MV-4-11 (cell line): Measurements from ENCODE around the gene UNKL.
A peak's percentile ranks its signal among the peaks of the same experiment; 100 is the strongest.

ENCODE experiments used
- DNase-seq: peaks from one replicate; lab custom pipeline; 2025; lab: John Stamatoyannopoulos, UW

Gene UNKL, protein sequence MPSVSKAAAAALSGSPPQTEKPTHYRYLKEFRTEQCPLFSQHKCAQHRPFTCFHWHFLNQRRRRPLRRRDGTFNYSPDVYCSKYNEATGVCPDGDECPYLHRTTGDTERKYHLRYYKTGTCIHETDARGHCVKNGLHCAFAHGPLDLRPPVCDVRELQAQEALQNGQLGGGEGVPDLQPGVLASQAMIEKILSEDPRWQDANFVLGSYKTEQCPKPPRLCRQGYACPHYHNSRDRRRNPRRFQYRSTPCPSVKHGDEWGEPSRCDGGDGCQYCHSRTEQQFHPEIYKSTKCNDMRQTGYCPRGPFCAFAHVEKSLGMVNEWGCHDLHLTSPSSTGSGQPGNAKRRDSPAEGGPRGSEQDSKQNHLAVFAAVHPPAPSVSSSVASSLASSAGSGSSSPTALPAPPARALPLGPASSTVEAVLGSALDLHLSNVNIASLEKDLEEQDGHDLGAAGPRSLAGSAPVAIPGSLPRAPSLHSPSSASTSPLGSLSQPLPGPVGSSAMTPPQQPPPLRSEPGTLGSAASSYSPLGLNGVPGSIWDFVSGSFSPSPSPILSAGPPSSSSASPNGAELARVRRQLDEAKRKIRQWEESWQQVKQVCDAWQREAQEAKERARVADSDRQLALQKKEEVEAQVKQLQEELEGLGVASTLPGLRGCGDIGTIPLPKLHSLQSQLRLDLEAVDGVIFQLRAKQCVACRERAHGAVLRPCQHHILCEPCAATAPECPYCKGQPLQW

DNA sequence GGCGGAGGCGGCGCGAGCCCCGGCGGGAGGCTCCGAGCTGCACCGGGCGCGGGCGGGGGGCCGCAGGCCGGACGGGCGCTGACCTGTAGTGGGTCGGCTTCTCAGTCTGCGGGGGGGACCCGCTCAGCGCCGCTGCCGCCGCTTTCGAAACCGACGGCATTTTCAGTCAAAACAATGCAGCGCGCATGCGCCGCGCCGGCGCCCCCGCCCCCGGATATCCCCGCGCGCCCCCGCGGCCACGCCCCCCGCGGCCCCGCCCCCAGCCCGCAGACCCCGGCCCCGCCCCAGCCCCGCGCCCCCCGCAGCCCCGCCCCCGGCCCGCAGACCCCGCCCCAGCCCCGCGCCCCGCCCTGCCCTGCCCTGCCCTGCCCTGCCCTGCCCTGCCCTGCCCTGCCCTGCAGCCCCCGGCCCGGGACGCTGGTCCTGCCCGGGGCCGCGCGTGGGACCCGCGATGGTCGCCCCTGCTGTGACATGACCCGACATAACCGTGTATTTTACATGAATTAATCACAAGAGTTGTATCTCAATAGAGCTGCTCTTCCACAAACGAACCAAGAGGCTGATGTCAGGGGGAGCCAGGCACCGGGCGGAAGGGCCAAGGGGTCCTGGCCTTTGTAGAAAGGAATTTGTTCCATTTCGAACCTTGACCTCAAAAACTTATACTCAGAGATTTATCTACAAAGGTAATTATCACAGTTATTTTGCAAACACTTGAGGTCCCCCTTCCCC is at the start of gene UNKL:
UNKL (minus strand) TSS at position 173 of the 729 bp plus-strand sequence; CDS start at position 160, 13 bp downstream.
- DNase-seq = peak; percentile 33

DNA sequence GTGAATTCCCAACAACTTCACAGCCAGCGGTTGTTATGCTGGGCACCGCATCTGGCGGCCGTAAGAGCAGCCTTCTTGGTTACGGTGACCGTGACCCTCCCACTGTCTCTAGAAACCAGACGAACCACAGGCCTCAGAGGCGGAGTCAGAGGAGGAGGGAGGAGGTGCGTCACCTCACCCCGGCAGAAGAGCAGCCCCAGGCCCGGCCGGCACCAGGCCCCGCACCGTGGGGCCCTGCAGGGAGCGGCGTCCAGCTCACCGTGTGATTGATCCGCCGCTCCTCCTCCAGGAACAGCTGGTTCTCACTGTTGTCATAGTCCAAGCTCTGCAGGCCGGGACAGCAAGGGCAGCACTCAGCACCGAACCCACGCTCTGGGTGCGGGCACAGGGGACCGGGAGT is 46.6 kb upstream of the UNKL start:
- DNase-seq = no peak

DNA sequence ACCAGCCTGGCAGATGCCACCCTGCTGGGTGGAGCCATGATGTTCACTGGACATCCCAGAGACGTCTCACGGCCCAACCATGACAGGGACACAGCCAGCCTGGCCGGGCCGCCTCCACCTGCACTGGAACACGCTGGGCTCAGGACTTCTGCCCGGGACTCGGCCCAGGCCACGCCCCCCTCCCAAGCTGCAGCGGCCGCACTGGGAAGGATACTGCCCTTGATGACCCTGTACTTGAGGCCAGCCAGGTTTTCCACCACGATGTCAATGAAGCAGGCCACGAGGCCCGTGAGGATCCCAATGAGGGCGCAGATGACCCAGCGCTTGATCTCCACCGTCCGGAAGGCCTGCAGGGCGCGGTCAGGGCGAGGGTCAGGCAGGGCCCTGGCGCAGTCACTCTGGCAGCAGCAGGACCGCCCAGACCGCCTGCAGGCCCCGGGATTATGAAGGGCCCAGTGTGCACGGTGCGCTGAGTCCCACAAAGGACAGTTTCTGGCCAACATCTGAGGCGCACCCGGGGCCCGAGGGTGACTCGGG is 46.2 kb upstream of the UNKL start:
- DNase-seq = no peak

DNA sequence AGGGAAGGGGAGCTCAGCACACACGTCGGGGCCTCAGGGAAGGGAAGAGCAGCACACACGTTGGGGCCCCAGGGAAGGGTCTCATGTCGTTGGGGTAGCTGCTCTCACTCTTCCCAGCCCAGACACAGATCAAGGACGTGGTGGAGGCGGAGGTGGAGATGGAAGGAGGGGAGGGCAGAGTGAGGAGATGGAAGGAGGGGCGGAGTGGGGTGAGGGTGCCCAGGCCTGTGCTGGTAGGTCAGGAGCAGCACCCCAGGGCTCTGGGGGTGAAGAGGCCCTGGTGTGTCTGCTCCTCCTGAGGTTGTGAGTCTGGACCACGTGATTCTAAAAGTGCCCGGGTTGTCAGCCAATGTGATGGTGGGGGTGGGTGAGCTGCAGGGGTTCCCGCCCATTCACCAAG is 45.5 kb upstream of the UNKL start:
- no peak for DNase-seq

DNA sequence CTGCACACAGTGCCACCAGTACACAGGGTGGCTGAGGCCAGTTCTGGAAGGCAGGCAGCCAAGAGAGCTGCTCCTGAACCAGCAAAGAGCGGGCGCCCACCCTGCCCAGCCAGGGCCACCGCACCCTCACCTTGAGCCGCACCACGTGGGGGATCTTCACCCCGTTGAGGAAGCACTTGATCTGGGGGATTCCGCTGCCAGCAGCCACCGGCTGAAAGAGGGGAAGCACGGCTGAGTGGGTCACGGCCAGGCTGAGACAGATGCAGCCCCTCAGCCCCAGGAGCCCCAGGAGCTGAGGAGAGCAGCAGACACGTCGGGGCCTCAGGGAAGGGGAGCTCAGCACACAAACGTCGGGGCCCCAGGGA is 44.5 kb upstream of the UNKL start:
- DNase-seq = no peak

DNA sequence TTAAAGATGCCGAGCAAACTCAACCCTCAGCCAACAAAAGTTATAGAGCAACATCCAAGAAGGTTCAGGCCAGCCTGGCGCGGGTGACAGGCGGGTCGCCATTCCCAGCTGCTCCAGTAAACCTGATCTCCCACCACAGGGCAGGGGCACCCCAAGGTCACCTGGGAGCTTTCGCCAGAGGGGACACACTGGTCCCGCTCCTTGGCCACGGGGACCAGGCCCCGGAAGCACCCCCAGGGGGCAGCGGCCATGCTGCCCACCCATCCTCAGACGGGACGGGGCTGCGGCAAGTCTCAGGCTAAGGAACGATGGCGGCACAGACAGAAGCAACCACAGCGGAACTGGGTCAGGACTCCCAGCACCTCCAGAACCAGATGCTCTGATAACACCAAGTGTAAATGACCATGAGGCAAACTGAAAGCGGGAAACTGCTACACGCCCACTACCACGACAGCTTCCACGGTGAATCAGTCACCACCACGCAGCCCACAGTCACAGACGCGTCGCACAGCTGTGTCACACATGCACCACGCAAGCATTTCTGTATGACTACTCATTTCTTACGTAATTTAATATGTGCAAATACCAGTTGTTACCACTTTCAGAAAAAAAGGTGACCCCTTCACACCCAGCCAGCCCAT is 44.0 kb upstream of the UNKL start:
- DNase-seq = peak; percentile 51

DNA sequence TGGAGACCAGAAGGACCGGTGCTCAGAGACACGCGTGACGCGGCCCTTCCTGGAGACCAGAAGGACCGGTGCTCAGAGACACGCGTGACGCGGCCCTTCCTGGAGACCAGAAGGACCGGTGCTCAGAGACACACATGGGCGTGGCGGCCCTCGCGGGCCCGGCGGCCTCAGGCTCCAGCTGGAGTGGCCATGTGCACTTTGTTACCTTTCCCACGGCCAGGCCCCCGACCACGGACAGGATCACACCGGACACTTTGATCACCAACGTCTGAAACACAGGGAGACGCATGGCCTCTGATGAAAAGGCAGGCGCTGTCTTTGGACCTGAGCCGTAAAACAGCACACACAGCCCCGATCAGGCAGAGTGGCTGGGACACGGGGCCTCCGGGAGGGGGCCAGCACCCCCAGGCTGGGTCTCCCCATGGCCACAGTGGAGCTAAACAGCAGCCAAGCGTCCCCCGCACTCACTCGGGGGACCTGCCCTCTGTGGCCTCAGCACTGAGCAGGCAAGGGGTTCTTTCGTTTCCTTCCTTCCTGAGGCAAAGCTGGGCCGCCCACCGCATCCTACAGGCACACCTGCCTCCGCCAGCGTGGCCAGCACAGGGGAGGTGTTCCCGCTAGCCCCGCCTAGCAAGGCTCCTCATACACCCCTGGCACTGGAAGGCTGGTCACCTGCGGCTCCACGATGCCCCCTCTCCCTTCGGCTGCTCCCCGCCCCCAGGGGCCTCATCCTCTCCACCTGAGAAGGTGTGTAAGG is 43.2 kb upstream of the UNKL start:
- DNase-seq = no peak

DNA sequence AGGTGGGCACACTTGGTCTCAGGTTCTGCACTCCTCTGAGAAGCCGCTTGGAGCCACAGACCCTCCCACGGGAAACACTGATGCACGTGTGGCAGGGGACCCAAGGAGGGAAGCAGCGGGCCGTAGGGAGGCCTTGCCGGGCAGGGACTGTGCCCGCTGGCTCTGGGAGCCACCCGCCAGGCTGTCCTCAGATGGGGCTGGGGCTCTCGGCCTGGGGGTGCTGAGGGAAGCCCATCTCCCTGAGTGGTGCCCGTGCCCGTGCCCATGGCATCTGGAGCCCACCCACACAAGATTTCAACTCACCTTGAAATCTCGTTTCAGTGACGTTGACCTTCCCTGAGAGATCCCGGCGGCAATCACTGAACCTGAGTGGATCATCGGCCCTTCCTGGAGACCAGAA is 42.4 kb upstream of the UNKL start:
- no peak for DNase-seq

DNA sequence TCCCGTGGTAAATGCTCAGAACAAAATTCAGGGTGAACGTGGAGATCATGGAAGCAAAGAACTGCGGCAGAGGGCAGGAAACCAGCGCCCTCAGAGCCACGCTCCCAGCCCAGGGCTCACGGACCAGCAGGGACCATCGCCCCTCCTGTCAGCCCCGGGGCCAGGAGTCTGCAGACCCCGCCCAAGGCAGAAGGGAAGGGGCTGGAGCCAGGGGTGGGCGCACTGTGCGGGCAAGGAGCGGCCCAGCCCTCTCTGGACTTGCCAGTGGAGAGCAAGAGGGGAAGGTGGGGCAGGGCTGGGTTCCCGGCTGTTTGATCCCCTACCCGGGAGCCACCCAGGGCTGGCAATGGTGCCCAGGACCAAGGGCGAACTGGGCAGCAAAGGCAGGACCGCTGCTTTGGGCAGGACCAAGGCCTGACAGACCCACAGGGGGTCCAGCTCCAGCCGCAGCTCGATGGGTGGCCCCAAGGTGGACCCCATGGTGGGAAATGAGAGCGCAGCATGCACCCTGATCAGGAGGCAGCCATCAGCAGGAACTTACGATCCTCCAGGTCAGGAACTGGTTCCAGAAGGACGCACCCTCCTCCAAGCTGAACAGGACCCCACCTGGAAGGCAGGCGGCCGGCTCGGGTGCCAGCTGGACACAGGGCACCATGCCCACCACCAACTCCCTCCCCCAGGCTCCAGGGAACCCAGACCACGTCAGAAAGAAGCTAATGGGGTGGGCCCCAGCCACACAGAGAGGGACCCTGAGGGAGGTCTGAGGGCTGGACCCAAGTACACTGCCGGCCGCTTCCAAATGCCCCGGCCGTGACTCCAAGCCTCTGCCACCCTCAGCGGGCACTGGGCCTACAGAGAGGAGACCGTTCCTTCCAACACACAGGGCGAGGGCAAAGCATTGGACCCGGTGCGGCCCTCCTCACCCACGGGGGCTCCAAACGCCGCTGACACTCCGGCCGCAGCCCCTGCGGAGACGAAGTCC is 41.0 kb upstream of the UNKL start:
- no peak for DNase-seq

DNA sequence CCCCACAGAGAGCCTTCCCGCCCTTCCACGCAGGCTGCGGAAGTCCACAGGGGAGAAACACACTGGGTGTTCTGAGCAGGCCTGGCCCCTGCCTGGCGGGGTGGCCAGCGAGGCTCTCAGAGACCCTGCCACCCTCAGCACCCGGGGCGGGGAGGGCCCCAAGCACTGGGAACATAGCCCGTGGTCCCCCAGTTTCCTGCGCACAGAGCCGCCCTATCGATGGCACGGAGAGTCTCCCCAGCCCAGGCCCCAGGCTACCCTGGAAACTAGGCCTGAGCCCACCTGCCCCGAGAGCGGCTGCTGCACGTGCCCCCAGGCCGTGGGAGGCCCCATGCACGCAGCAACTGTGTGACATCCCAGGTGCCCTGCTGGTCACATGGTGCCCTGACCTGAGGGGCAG is 40.1 kb upstream of the UNKL start:
- DNase-seq = no peak

DNA sequence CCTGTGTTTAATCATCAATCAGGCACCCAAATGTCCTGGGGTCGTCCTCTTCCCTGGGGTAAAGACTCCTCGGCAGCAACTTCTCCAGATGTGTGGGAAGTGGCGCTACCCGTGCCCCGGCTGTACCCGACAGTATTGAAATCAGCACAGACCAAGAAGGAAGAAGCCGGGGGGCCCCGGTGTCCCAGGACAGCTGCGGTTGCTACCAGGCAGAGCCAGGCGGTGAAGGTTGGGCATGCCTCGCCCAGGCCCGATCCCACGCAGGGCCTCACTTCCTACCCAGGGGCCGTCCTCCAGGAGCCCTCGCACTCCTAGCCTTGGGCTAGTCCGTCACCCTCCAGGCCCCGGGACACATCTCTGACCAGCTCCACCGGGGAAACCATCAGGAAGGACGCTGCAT is 38.8 kb upstream of the UNKL start:
- DNase-seq = no peak

DNA sequence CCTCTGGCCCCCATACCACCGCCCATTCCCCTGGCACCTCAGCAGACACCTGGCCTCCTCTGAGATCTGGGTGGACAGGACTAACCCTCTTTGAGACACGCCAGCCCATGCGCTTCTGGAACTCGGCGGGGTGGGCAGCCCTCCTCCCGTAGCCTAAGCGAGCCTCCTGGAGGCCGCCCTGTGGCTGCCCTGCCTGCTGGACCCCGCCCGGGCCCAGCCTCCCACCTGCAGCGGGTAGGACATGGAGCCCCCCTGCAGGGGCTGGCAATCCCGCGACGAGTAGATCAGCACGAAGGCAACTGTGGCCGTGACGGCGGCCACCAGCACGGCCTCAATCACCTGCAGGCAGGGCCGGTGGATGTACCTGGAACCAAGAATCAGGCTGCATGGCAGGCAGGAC is 38.0 kb upstream of the UNKL start:
- DNase-seq = no peak

DNA sequence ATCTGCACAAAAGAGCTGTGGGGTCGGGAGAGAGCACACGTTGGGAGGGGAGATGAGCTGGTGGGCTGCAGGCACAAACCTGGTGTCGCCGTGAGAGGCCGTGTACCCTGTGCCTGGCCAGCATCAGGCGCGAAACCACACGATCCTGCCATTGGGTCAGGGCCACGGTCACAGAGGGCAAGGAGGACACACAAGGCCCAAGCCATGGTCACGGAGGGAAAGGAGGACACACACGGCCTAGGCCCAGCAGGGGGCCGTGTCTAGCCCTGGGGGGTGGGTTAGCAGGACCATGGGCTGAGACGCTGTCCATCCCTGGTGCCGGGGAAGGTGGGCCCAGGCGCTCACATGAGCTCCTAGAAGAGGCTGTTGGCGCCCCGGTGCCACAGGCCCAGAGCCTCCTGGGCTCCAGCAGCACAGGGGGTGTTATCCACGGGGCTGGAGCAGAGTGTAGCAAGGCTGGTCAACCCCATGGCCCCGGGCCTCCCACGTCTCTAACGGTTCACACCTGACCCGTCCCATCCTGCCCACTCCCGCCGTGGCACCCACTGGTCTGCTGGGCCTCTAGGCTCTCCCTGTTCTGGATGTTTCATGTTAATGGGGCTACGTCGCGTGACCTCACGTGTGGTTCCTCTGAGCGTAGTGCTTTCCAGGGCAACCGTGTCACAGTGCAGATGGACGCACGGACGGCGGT is 37.3 kb upstream of the UNKL start:
- DNase-seq = no peak

DNA sequence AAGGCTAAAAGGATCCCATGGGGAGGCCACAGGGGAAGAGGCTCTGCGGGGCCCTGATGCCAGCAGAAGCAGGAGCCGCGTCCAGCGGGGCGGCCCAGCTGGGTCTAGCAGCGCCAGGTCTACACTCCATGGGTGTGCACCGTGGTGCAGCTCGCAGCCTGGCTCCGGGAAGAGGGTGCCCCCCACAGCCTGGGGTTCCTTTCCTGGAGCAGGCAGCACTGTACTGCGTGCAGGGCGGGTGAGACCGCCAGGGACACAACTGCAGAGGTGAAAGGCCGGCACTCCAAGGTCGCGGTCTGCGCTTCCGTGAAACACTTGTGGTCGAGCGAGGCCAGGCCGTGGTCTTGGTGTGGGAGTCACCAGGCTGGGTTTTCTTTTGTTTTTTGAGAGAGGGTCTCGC is 36.3 kb upstream of the UNKL start:
- no peak for DNase-seq

DNA sequence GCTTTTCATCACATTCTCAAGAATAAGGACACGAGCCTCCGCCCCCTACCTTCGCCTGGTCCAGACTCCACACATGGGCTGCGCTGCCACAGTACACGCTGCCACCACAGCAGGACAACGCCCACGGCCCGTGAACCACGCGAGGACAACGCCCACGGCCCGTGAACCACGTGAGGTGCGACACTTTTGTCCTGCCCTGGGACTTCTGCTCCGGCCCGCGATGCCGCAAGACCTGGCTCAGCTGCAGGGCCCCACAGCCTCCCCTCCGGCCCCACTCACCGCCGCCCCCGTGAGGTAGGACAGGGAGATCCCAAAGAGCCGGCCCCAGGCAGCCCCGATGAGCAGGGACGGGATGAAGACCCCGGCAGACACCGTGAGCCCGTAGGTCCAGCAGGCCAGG is 35.7 kb upstream of the UNKL start:
- no peak for DNase-seq

DNA sequence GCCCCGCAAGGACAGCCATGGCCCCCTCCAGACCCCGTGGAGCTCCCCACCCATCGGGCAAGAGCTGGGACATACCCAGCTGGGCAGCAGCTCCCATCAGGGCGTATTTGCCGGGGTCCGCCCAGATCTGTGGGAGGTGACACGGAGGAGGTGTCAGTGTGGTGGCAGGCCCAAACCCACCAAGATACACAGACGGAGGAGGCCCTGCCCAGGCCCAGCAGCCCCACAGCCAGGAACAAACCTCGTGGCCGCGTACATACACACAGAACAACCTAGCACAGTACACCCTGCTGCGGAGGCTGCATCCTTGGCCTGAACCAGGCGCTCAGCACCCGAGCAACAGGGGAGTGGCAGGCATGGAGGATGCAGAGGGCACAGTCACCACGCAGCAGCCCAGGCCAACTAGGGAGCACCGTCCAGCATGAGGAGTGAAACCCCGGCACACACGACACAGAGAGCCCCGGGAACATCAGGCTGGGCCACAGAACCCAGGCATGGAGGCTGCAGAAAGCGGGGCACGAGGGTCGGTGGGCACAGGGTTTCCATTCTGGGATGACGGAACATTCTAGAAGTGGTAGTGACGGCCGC is 34.8 kb upstream of the UNKL start:
- DNase-seq = no peak

DNA sequence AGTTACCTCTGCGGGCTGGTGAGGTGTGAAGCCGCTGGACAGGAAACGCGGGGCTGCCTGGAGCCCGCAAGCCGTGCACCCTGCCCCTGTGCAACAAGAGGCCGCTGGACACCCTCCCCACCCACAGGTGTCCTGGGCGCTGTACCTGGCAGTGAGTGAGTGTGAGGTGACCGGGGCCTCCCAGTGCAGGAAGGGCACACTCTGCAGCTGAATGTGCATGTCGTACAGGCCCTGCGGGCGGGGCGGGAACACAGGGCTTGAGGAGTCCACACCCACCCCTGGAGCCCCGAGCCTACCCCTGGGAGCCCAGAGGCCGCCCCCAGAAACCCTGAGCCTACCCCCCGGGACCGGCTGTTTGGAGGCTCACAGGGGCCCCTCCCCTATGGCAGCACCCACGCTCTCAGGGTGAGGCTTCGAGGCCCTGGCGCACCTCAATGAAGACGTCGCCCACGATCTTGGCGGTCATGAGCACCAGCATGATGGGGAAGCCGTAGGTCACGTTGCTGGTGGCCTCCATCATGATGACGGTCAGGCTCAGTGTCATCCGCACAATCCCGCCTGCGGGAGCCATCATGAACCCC is 34.1 kb upstream of the UNKL start:
- DNase-seq = no peak

DNA sequence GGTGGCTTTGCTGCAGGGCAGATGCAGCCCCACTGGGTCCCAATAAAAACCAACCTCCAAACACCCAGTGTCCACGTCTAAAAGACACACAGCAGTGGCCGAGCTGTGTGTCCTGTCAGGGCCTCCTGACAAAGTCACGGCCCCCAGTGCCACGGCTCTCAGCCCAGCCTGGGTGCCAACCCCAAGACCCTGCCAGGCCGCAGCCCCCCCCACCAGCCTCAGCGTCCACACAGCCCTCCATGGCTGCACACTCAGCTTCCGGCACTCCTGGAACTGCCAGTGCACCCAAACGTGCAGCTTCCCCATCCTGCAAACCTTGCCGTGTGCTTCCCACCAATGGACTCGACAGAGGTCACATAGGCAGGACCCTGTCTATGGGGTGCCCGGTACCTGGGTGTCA is 33.5 kb upstream of the UNKL start:
- no peak for DNase-seq
